ENCODE data around the gene GPC5.

- TF ChIP-seq CTCF (IDR thresholded peaks at IDR 0.05; ENCODE audit: low read depth, low read length) (no peak), EZH2phosphoT487 (IDR thresholded peaks at IDR 0.05; ENCODE audit: low read depth) (no peak)
These were observed 902.2 kb downstream of the GPC5 start for GRCh38 chr13:92300651-92301050.

Measured in OCI-LY3 (cell line).